Measurements from ENCODE around the gene CLNK.

The CLNK gene

DNA sequence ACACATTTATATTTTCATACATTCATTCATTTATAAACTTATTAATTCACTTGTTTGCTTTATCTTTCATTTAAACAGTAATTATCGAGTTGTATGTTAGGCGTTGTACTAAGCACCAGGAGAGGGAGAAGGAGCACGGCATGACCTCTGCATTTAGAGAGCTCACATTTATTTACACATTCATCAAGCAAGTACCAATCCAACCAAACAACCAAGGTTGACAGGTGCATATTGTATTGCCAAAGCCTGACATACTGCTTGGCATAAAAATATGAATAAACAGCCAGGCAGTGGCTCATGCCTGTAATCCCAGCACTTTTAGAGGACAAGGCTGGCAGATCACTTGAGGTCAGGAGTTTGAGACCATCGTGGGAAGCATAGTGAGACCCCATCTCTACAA lies 37.0 kb upstream of the CLNK start:
- ChIA-PET POLR2A (ENCODE audit: low non-redundant PET) (no interaction called here), CTCF (no interaction called here)
- H3K27ac ChIP-seq, result no peak overlapping the region
- TF ChIP-seq, protein P1, sequence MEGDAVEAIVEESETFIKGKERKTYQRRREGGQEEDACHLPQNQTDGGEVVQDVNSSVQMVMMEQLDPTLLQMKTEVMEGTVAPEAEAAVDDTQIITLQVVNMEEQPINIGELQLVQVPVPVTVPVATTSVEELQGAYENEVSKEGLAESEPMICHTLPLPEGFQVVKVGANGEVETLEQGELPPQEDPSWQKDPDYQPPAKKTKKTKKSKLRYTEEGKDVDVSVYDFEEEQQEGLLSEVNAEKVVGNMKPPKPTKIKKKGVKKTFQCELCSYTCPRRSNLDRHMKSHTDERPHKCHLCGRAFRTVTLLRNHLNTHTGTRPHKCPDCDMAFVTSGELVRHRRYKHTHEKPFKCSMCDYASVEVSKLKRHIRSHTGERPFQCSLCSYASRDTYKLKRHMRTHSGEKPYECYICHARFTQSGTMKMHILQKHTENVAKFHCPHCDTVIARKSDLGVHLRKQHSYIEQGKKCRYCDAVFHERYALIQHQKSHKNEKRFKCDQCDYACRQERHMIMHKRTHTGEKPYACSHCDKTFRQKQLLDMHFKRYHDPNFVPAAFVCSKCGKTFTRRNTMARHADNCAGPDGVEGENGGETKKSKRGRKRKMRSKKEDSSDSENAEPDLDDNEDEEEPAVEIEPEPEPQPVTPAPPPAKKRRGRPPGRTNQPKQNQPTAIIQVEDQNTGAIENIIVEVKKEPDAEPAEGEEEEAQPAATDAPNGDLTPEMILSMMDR (conservative IDR thresholded peaks at IDR 0.05; ENCODE audit: low read depth), result no peak
- DNase-seq (ENCODE audit: low spot score), result no peak

DNA sequence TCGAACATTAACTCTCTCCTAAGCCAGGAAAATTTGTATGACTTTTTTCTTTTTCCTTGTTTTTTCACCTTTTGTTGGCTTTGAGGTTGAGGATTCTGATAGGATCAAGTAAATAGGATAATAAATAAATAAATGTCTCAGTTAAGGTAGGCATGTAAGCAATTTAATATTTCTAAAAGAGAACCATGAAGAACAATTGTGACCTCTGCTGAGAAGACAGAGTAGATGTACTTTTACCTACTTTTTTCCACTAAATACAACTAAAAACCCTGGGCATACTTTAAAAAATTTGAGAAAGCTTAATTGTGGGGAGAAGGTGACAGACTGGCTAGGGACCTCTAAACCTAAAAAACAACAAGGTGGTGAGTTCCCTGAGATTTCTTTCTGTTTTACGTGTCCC lies 31.6 kb upstream of the CLNK start:
- CTCF ChIA-PET, result no interaction called here
- DNase-seq (ENCODE audit: low spot score), result no peak

DNA sequence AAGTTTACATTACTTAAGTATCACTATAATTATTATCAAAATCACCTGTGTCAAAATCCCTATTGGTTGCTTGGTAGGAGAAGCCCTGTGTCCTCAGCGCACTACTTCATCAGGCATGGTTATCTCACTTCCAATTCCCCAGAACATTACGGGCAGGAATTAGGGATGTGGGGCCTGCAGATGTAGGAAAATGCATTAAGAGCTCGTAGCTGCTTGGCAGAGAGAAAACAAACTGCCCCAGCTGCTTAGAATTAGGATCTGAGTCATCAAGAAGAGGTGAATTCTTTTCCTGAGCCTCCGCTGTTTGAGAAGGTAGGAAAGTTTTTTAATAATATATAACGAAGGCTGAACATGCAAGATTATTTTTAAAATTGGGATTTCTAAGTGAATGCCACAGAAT lies 31.1 kb upstream of the CLNK start:
- no peak for DNase-seq (ENCODE audit: low spot score)
- H3K27ac ChIP-seq, result no peak overlapping the region
- ChIA-PET POLR2A (ENCODE audit: low non-redundant PET) (no interaction called here), CTCF (no interaction called here)
- TF ChIP-seq, protein P1 (conservative IDR thresholded peaks at IDR 0.05; ENCODE audit: low read depth), result no peak

More for the DNA sequence above, 31.6 kb upstream of the CLNK start:
- no peak overlapping the region for H3K27ac ChIP-seq
- POLR2A ChIA-PET (ENCODE audit: low non-redundant PET), result no interaction called here
- TF ChIP-seq, protein P1 (conservative IDR thresholded peaks at IDR 0.05; ENCODE audit: low read depth), result no peak

DNA sequence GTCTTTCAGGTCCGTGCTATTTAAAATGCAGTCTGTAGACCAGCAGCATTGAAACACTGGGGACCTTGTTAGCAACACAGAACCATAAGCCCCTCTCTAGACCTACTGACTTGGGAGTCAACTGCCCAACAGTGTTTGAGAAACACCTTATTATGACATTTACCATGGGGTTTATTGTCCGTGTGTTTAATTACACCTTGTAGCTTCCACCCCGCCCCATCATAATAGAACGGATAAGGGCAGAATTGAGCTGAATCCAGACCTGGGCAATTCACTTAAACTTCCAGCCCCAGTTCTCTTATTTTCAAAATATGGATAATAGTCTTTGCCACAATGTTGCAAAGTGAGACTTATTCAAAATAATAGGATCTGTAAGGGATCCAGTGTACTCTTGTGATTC lies 30.6 kb upstream of the CLNK start:
- ChIA-PET CTCF (no interaction called here), POLR2A (ENCODE audit: low non-redundant PET) (no interaction called here)
- TF ChIP-seq, protein P1 (conservative IDR thresholded peaks at IDR 0.05; ENCODE audit: low read depth), result no peak
- DNase-seq (ENCODE audit: low spot score), result no peak
- H3K27ac ChIP-seq, result no peak overlapping the region

DNA sequence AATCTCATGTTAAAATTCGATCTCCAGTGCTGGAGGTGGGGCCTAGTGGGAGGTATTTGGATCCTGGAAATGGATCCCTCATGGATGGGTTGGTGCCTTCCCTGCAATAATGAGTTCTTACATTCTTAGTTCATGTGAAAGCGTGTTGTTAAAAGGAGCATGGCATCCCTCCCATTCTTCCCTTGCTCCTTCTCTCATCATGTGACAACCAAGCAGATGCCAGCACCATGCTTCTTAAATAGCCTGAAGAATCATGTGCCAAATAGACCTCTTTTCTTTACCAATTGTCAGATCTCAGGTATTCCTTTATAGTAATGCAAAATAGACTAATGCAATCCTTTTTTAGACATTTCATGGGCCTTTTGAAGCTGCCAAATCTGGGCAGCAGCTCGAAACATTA lies 29.0 kb upstream of the CLNK start:
- no peak overlapping the region for H3K27ac ChIP-seq
- ChIA-PET CTCF (no interaction called here), POLR2A (ENCODE audit: low non-redundant PET) (no interaction called here)
- TF ChIP-seq, protein P1 (conservative IDR thresholded peaks at IDR 0.05; ENCODE audit: low read depth), result no peak
- DNase-seq (ENCODE audit: low spot score), result no peak

DNA sequence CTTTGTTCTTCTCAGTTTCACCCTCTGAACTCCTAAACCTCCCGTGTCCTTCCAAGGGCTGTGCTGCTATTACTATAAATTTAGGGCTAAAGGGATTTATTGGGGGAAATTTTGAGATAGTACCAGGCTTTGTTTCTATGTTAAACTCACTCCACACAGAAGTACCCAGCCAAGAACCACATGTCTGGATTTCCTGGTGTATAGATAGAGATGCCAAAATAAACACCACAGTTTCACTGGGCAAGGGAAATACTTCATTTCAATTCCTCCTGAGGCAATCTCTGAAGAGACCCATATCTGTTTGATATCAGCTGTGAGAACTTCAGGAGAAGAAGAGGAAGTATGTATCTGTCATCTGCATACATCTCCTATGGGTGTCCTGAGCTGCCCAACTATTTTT lies 21.7 kb upstream of the CLNK start:
- no peak overlapping the region for H3K27ac ChIP-seq
- DNase-seq (ENCODE audit: low spot score), result no peak
- CTCF ChIA-PET, result no interaction called here
- TF ChIP-seq, protein P1 (conservative IDR thresholded peaks at IDR 0.05; ENCODE audit: low read depth), result no peak
- POLR2A ChIA-PET (ENCODE audit: low non-redundant PET), result no interaction called here

DNA sequence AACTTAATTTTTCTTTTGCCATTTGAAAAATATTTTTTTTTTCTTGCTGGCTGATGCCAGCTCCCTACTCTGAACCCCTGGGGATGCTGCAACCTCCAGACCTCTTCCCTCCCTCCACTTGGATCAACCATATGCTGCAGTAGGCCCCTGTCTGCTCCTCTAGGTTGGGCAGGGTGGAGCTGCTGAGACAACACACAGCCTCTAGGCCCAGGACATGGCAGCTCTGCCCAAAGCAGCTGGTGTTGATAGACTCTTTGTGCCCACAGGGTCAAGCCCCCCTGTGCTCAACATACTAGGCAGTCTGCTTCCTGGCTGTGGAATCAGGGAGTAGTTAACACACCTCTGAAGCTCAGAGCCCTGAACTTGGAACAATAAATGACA lies 19.9 kb upstream of the CLNK start:
- H3K27ac ChIP-seq, result no peak overlapping the region
- TF ChIP-seq, protein P1 (conservative IDR thresholded peaks at IDR 0.05; ENCODE audit: low read depth), result no peak
- ChIA-PET CTCF (no interaction called here), POLR2A (ENCODE audit: low non-redundant PET) (no interaction called here)
- DNase-seq (ENCODE audit: low spot score), result no peak
